HCT116 (cell line): ENCODE measurements around the gene ANO10. TPM values are rescaled to one million over a fixed set of nuclear protein-coding genes. Genes with fewer than 3 reads are reported as not detected.

ENCODE experiments used
- ATAC-seq: fragments of 200-7000 bp; cut with Tn5 transposase; 2 replicates; pipeline ENCODE4 v1.9.1; 2020; ENCODE audit warnings: mild to moderate bottlenecking, moderate library complexity
- BruUV-seq: library from RNA; stranded (reverse); fragments of 400-500 nt; replicated peaks from 2 replicates; lab custom pipeline; 2021; lab: Mats Ljungman, UMichigan
- CTCF ChIA-PET: fragments of 300-600 bp; sonication (Branson Sonifier 250); formaldehyde crosslinking; loops from one replicate; lab custom pipeline; 2021; ENCODE audit warnings: antibody characterized with exemption; lab: Charles Lee
- POLR2A ChIA-PET: fragments of 300-600, 350-600 bp; sonication (Branson Sonifier 250); formaldehyde crosslinking; loops from one replicate; lab custom pipeline; 2021; ENCODE audit warnings: antibody characterized with exemption; lab: Charles Lee
- RAD21 ChIA-PET, 2 experiments: fragments of 300-600 bp; sonication (Branson Sonifier 250); formaldehyde crosslinking; loops; one replicate each; lab custom pipeline; 2023; ENCODE audit warnings: low total read pairs in 2 of 2; ENCODE audit not compliant: uncharacterized antibody in 2 of 2, unreplicated experiment in 2 of 2, low non-redundant PET in 1 of 2; lab: Charles Lee
- DNase-seq: peaks from one replicate; pipeline ENCODE4 v3.0.0-alpha.2; 2010; ENCODE audit warnings: low read depth, low spot score
- H2AFZ ChIP-seq: fragments of 200-600 bp; shearing (Covaris generic), sonication (generic); 2 replicates; pipeline ENCODE4 v1.6.1; 2017; ENCODE audit warnings: low read depth, mixed run types, mixed read lengths, antibody characterized with exemption, low read length; ENCODE audit not compliant: poor library complexity, severe bottlenecking
- H3K27ac ChIP-seq: 2 replicates; pipeline ENCODE4 v1.5.1; 2012; ENCODE audit warnings: low read depth, low read length
- H3K27me3 ChIP-seq: fragments of 200-600 bp; sonication (generic); 2 replicates; pipeline ENCODE4 v1.6.1; 2016; ENCODE audit warnings: mixed run types, low read length, mixed read lengths; ENCODE audit not compliant: insufficient read depth
- H3K36me3 ChIP-seq, 2 experiments: fragments of 200-500 bp in 1 of 2; fragments of 200-600 bp in 1 of 2; sonication (Bioruptor generic) in 1 of 2; sonication (generic) in 1 of 2; 2 replicates each; pipeline versions ENCODE4 v1.5.1 to v1.6.1; 2014 to 2016; ENCODE audit warnings: low read length in 2 of 2, inconsistent platforms in 1 of 2, mixed read lengths in 1 of 2, mixed run types in 1 of 2; ENCODE audit not compliant: insufficient read depth in 2 of 2, control insufficient read depth in 1 of 2
- H3K4me1 ChIP-seq, 2 experiments: fragments of 200-600 bp in 1 of 2; sonication (generic) in 1 of 2; 2 replicates each; pipeline versions ENCODE4 v1.5.1 to v1.6.1; 2012 to 2017; ENCODE audit warnings: low read length in 2 of 2, inconsistent platforms in 1 of 2, mild to moderate bottlenecking in 1 of 2, mixed read lengths in 1 of 2, mixed run types in 1 of 2, moderate library complexity in 1 of 2; ENCODE audit not compliant: insufficient read depth in 2 of 2, control insufficient read depth in 1 of 2
- H3K4me2 ChIP-seq: fragments of 200-600 bp; sonication (generic); 2 replicates; pipeline ENCODE4 v1.6.1; 2017; ENCODE audit warnings: mixed run types, low read length, mixed read lengths
- H3K4me3 ChIP-seq, 2 experiments: fragments of 200-600 bp in 1 of 2; sonication (generic) in 1 of 2; replicated peaks in 1 of 2; 2 replicates each; pipeline ENCODE4 v1.5.1; 2011 to 2016; ENCODE audit warnings: low read length in 2 of 2, control low read depth in 1 of 2, low read depth in 1 of 2, mild to moderate bottlenecking in 1 of 2, mixed read lengths in 1 of 2, mixed run types in 1 of 2
- H3K79me2 ChIP-seq: fragments of 200-600 bp; sonication (generic); 2 replicates; pipeline ENCODE4 v1.6.1; 2017; ENCODE audit warnings: mild to moderate bottlenecking, mixed run types, low read length, moderate library complexity, mixed read lengths; ENCODE audit not compliant: insufficient read depth
- H3K9ac ChIP-seq: fragments of 200-600 bp; sonication (generic); 2 replicates; pipeline ENCODE4 v1.6.1; 2016; ENCODE audit warnings: low read length, mixed read lengths
- H3K9me2 ChIP-seq: fragments of 200-600 bp; sonication (generic), shearing (Covaris generic); 2 replicates; pipeline ENCODE4 v1.6.1; 2017; ENCODE audit warnings: mixed run types, mild to moderate bottlenecking, moderate library complexity; ENCODE audit not compliant: insufficient read depth
- H3K9me3 ChIP-seq, 2 experiments: fragments of 200-500 bp in 1 of 2; fragments of 200-600 bp in 1 of 2; sonication (Bioruptor generic) in 1 of 2; sonication (generic) in 1 of 2; 2 replicates each; pipeline ENCODE4 v1.6.1; 2014 to 2017; ENCODE audit warnings: low read length in 2 of 2, mixed read lengths in 2 of 2, inconsistent platforms in 1 of 2, low read depth in 1 of 2, mild to moderate bottlenecking in 1 of 2, mixed run types in 1 of 2, moderate library complexity in 1 of 2; ENCODE audit not compliant: control insufficient read depth in 1 of 2, insufficient read depth in 1 of 2
- H4K20me1 ChIP-seq: fragments of 200-600 bp; sonication (generic), shearing (Covaris generic); 2 replicates; pipeline ENCODE4 v1.6.1; 2017; ENCODE audit warnings: mixed run types, mild to moderate bottlenecking, moderate library complexity; ENCODE audit not compliant: insufficient read depth
- ELF1 ChIP-seq: IDR thresholded peaks from 2 replicates; pipeline ENCODE4 v1.6.1; 2012; ENCODE audit warnings: low read depth, borderline replicate concordance
- EZH2 ChIP-seq: fragments of 200-600 bp; sonication (generic); IDR thresholded peaks from 2 replicates; pipeline ENCODE4 v1.6.1; 2017; ENCODE audit warnings: antibody characterized with exemption, mixed run types
- JUND ChIP-seq: IDR thresholded peaks from 2 replicates; pipeline ENCODE4 v1.6.1; 2012
- RAD21 ChIP-seq: IDR thresholded peaks from 2 replicates; pipeline ENCODE4 v1.6.1; 2012; ENCODE audit warnings: low read depth, mild to moderate bottlenecking
- SIN3A ChIP-seq: IDR thresholded peaks from 2 replicates; pipeline ENCODE4 v1.6.1; 2012; ENCODE audit warnings: low read depth
- ZFX ChIP-seq: fragments of 450-650 bp; IDR thresholded peaks from 2 replicates; pipeline ENCODE4 v1.6.1; 2017
- intact Hi-C: fragments of 100-400 bp; cut with micrococcal nuclease; formaldehyde crosslinking; loops from 2 replicates; pipeline ENCODE4 v1.10.0; 2022
- total RNA-seq: library from RNA; stranded (reverse); gene quantifications from one replicate; pipeline ENCODE4 v1.2.1, GENCODE V29; 2021; ENCODE audit not compliant: unreplicated experiment
- TF ChIP-seq, protein P1 (sequence below), 3 experiments: fragments of 200-600 bp in 1 of 3; sonication (generic) in 1 of 3; IDR thresholded peaks in 2 of 3; conservative IDR thresholded peaks in 1 of 3; 2 replicates each; pipeline ENCODE4 v1.5.1; 2012 to 2017; ENCODE audit warnings: low read depth in 2 of 3, low read length in 2 of 3, antibody characterized with exemption in 1 of 3, borderline replicate concordance in 1 of 3, control low read depth in 1 of 3, mild to moderate bottlenecking in 1 of 3, mixed read lengths in 1 of 3, mixed run types in 1 of 3, moderate library complexity in 1 of 3; ENCODE audit not compliant: insufficient read depth in 1 of 3
- TF ChIP-seq, protein P2 (sequence below): IDR thresholded peaks from 2 replicates; pipeline ENCODE4 v1.6.1; 2012; ENCODE audit warnings: low read depth

ANO10 gene
- total RNA-seq, 1 experiment from 2014 or later, result 13.3 TPM

DNA sequence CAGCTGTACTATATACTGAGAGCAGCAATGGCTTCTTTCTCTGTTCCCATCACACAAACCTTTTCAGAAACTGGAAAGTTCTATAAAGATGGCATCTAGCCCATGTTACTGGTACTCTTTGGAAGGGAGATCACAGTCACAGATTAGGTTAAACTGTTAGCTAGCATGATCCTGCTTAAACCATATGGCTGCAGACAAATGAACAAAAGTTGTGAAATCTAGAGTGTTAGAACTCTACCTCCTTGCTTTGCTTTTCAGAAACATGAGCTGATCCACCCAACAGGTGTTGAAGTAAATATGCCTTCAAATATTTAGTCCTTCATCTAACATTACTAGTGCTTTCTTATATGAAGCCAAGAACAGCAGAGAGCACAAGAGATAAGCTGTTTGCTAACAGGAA, 232.9 kb downstream of the ANO10 start:
- no peak overlapping the region for H3K4me2 ChIP-seq
- no peaks in the 10 kb centered on the region for H3K27me3 ChIP-seq
- H3K4me1 ChIP-seq, result no peaks in the 10 kb centered on the region
- no peak for DNase-seq
- H3K4me3 ChIP-seq, result no peak overlapping the region
- no peak overlapping the region for H3K9ac ChIP-seq
- no TSS peak for BruUV-seq
- intact Hi-C loops, result no loop called here
- ATAC-seq, result no peak
- H3K79me2 ChIP-seq, result no peaks in the 10 kb centered on the region
- no peaks in the 10 kb centered on the region for H3K9me3 ChIP-seq
- H3K36me3 ChIP-seq, result no peaks in the 10 kb centered on the region
- TF ChIP-seq SIN3A (no peak), ELF1 (no peak), EZH2 (no peak), JUND (no peak), ZFX (no peak), RAD21 (no peak)
- TF ChIP-seq, protein P1, sequence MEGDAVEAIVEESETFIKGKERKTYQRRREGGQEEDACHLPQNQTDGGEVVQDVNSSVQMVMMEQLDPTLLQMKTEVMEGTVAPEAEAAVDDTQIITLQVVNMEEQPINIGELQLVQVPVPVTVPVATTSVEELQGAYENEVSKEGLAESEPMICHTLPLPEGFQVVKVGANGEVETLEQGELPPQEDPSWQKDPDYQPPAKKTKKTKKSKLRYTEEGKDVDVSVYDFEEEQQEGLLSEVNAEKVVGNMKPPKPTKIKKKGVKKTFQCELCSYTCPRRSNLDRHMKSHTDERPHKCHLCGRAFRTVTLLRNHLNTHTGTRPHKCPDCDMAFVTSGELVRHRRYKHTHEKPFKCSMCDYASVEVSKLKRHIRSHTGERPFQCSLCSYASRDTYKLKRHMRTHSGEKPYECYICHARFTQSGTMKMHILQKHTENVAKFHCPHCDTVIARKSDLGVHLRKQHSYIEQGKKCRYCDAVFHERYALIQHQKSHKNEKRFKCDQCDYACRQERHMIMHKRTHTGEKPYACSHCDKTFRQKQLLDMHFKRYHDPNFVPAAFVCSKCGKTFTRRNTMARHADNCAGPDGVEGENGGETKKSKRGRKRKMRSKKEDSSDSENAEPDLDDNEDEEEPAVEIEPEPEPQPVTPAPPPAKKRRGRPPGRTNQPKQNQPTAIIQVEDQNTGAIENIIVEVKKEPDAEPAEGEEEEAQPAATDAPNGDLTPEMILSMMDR (IDR thresholded peaks at IDR 0.05 in 2 of 3, conservative IDR thresholded peaks at IDR 0.05 in 1 of 3; ENCODE audit: borderline replicate concordance in 1 of 3, insufficient read depth in 1 of 3, low read depth in 2 of 3, low read length in 2 of 3), result no peak
- TF ChIP-seq, protein P2, sequence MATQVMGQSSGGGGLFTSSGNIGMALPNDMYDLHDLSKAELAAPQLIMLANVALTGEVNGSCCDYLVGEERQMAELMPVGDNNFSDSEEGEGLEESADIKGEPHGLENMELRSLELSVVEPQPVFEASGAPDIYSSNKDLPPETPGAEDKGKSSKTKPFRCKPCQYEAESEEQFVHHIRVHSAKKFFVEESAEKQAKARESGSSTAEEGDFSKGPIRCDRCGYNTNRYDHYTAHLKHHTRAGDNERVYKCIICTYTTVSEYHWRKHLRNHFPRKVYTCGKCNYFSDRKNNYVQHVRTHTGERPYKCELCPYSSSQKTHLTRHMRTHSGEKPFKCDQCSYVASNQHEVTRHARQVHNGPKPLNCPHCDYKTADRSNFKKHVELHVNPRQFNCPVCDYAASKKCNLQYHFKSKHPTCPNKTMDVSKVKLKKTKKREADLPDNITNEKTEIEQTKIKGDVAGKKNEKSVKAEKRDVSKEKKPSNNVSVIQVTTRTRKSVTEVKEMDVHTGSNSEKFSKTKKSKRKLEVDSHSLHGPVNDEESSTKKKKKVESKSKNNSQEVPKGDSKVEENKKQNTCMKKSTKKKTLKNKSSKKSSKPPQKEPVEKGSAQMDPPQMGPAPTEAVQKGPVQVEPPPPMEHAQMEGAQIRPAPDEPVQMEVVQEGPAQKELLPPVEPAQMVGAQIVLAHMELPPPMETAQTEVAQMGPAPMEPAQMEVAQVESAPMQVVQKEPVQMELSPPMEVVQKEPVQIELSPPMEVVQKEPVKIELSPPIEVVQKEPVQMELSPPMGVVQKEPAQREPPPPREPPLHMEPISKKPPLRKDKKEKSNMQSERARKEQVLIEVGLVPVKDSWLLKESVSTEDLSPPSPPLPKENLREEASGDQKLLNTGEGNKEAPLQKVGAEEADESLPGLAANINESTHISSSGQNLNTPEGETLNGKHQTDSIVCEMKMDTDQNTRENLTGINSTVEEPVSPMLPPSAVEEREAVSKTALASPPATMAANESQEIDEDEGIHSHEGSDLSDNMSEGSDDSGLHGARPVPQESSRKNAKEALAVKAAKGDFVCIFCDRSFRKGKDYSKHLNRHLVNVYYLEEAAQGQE, result no peak
- TF ChIP-seq, all 23 proteins: peak for 0
- Histone ChIP-seq H2AFZ (no peak overlapping the region), H3K9me2 (no peaks in the 10 kb centered on the region), H4K20me1 (no peaks in the 10 kb centered on the region), H3K27ac (no peak overlapping the region)
- ChIA-PET POLR2A (no interaction called here), CTCF (interaction anchor here (1.2 kb wide), 1 partner anchor 11 kb away, joined by 5 read pairs; no protein-coding TSS in a partner anchor), RAD21 (no interaction called here)
